GM10266 (cell line): Measurements from ENCODE around the gene STAM.
A peak's percentile ranks its signal among the peaks of the same experiment; 100 is the strongest.

Experiments used
- DNase-seq: peaks from one replicate; pipeline ENCODE4 v3.0.0; 2012; ENCODE audit errors: extremely low spot score
- CTCF ChIP-seq: IDR thresholded peaks from 2 replicates; pipeline ENCODE4 v1.5.1; 2012; ENCODE audit warnings: mild to moderate bottlenecking, low read depth; ENCODE audit not compliant: control insufficient read depth, insufficient read depth; ENCODE audit errors: missing control alignments

The STAM gene

GRCh38 chr10:17736223-17736622 is 92.3 kb downstream of the STAM start:
- no peak for DNase-seq
- peak; percentile 6 for TF ChIP-seq CTCF

- TF ChIP-seq CTCF = peak; percentile 64
- peak; percentile 45 for DNase-seq
Measured at GRCh38 chr10:17737027-17737965, 93.3 kb downstream of the STAM start.

GRCh38 chr10:17740668-17741067 is 96.7 kb downstream of the STAM start:
- no peak for TF ChIP-seq CTCF
- no peak for DNase-seq

GRCh38 chr10:17742918-17743317 is 99.0 kb downstream of the STAM start:
- peak; percentile 35 for DNase-seq
- TF ChIP-seq CTCF = peak; percentile 73

- DNase-seq = no peak
- no peak for TF ChIP-seq CTCF
Measured at GRCh38 chr10:17743437-17743836, 99.5 kb downstream of the STAM start.

- TF ChIP-seq CTCF = no peak
- DNase-seq = no peak
Measured at GRCh38 chr10:17744341-17744861, 100.5 kb downstream of the STAM start.
